ENCODE results near the gene DIAPH2.

The DIAPH2 gene

DNA sequence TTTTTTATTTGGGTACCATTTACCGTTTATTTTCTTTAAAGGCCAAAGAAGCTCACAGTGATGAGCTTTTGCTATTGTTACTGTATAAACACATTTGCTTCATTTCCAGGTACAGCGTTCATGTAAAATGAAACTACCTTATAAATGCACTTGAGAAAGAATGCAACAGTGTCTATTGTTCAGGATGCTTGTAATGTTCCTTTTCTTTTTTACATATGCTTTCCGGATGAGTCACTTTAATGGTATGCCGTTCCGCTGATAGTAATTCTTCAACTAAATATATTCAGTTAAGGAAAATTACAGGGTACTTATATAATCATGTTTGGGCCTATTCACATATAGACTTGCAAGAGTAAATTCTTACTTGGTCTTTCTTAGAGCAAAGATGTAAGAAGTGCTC is 554.0 kb downstream of the DIAPH2 start:
- TF ChIP-seq, protein P1, sequence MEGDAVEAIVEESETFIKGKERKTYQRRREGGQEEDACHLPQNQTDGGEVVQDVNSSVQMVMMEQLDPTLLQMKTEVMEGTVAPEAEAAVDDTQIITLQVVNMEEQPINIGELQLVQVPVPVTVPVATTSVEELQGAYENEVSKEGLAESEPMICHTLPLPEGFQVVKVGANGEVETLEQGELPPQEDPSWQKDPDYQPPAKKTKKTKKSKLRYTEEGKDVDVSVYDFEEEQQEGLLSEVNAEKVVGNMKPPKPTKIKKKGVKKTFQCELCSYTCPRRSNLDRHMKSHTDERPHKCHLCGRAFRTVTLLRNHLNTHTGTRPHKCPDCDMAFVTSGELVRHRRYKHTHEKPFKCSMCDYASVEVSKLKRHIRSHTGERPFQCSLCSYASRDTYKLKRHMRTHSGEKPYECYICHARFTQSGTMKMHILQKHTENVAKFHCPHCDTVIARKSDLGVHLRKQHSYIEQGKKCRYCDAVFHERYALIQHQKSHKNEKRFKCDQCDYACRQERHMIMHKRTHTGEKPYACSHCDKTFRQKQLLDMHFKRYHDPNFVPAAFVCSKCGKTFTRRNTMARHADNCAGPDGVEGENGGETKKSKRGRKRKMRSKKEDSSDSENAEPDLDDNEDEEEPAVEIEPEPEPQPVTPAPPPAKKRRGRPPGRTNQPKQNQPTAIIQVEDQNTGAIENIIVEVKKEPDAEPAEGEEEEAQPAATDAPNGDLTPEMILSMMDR (conservative IDR thresholded peaks at IDR 0.05; ENCODE audit: low read length) = no peak
- no peak for TF ChIP-seq EZH2phosphoT487 (IDR thresholded peaks at IDR 0.05; ENCODE audit: borderline replicate concordance)
- Histone ChIP-seq H3K9ac (ENCODE audit: low read depth, low read length, poor library complexity, severe bottlenecking) (no peak overlapping the region), H3K4me2 (ENCODE audit: low read depth, low read length, poor library complexity, severe bottlenecking) (no peak overlapping the region), H3K79me2 (ENCODE audit: insufficient read depth, low read length) (no peaks in the 10 kb centered on the region), H2AFZ (ENCODE audit: low read length) (no peak overlapping the region), H3K9me2 (replicated peaks; ENCODE audit: low read depth, low read length) (no peaks in the 10 kb centered on the region), H3K4me3 (ENCODE audit: low read length, poor library complexity, severe bottlenecking) (no peak overlapping the region), H3K36me3 (ENCODE audit: insufficient read depth, low read length) (no peaks in the 10 kb centered on the region), H3K9me3 (ENCODE audit: insufficient read depth, low read depth, low read length) (no peaks in the 10 kb centered on the region), H3F3A (ENCODE audit: low read depth) (no peaks in the 10 kb centered on the region), H3K27me3 (ENCODE audit: insufficient read depth, low read length, poor library complexity, severe bottlenecking) (no peaks in the 10 kb centered on the region), H3K4me1 (ENCODE audit: insufficient read depth, low read length, poor library complexity, severe bottlenecking) (no peaks in the 10 kb centered on the region), H4K20me1 (ENCODE audit: insufficient read depth, low read length, poor library complexity, severe bottlenecking) (no peaks in the 10 kb centered on the region)

- Histone ChIP-seq H3K9ac (ENCODE audit: low read depth, low read length, poor library complexity, severe bottlenecking) (no peak overlapping the region), H4K20me1 (ENCODE audit: insufficient read depth, low read length, poor library complexity, severe bottlenecking) (no peaks in the 10 kb centered on the region), H3K4me3 (ENCODE audit: low read length, poor library complexity, severe bottlenecking) (no peak overlapping the region), H3K4me2 (ENCODE audit: low read depth, low read length, poor library complexity, severe bottlenecking) (no peak overlapping the region), H3K36me3 (ENCODE audit: insufficient read depth, low read length) (no peaks in the 10 kb centered on the region), H3F3A (ENCODE audit: low read depth) (no peaks in the 10 kb centered on the region), H2AFZ (ENCODE audit: low read length) (no peak overlapping the region), H3K9me2 (replicated peaks; ENCODE audit: low read depth, low read length) (no peaks in the 10 kb centered on the region), H3K27me3 (ENCODE audit: insufficient read depth, low read length, poor library complexity, severe bottlenecking) (no peaks in the 10 kb centered on the region), H3K79me2 (ENCODE audit: insufficient read depth, low read length) (no peaks in the 10 kb centered on the region), H3K9me3 (ENCODE audit: insufficient read depth, low read depth, low read length) (no peaks in the 10 kb centered on the region), H3K4me1 (ENCODE audit: insufficient read depth, low read length, poor library complexity, severe bottlenecking) (no peaks in the 10 kb centered on the region)
- TF ChIP-seq EZH2phosphoT487 (IDR thresholded peaks at IDR 0.05; ENCODE audit: borderline replicate concordance) = no peak
- TF ChIP-seq, protein P1 (conservative IDR thresholded peaks at IDR 0.05; ENCODE audit: low read length) = no peak
These were observed 567.5 kb downstream of the DIAPH2 start for GRCh38 chrX:97252111-97252510.

DNA sequence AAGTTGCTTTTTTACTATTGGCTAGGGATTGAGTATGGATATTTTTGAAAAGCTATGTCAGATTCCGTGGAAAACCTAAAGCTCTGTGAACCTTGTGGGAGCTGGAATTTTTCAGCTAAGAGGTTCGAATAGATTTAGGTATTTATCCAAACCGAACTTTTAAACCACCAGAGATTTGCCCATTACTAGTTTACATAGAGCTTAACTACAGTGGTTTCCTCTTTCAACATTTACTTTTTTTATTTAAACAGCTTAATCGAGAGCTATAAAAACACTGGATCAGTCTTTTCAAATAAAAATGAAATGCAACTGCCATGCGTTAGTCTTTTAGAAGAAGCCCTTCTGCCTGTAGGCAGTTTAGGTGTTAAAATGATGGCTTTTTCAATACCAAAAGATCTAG is 576.0 kb downstream of the DIAPH2 start:
- H3K9me2 ChIP-seq (replicated peaks; ENCODE audit: low read depth, low read length) = no peaks in the 10 kb centered on the region
- no peaks in the 10 kb centered on the region for H3K79me2 ChIP-seq (ENCODE audit: insufficient read depth, low read length)
- H3K4me3 ChIP-seq (ENCODE audit: low read length, poor library complexity, severe bottlenecking) = no peak overlapping the region
- H3K36me3 ChIP-seq (ENCODE audit: insufficient read depth, low read length) = no peaks in the 10 kb centered on the region
- H4K20me1 ChIP-seq (ENCODE audit: insufficient read depth, low read length, poor library complexity, severe bottlenecking) = no peaks in the 10 kb centered on the region
- H3K9ac ChIP-seq (ENCODE audit: low read depth, low read length, poor library complexity, severe bottlenecking) = no peak overlapping the region
- no peaks in the 10 kb centered on the region for H3K9me3 ChIP-seq (ENCODE audit: insufficient read depth, low read depth, low read length)
- H3K27me3 ChIP-seq (ENCODE audit: insufficient read depth, low read length, poor library complexity, severe bottlenecking) = no peaks in the 10 kb centered on the region
- H2AFZ ChIP-seq (ENCODE audit: low read length) = no peak overlapping the region
- H3K4me2 ChIP-seq (ENCODE audit: low read depth, low read length, poor library complexity, severe bottlenecking) = no peak overlapping the region
- no peaks in the 10 kb centered on the region for H3F3A ChIP-seq (ENCODE audit: low read depth)
- TF ChIP-seq, protein P1 (conservative IDR thresholded peaks at IDR 0.05; ENCODE audit: low read length) = no peak
- no peak for TF ChIP-seq EZH2phosphoT487 (IDR thresholded peaks at IDR 0.05; ENCODE audit: borderline replicate concordance)
- no peaks in the 10 kb centered on the region for H3K4me1 ChIP-seq (ENCODE audit: insufficient read depth, low read length, poor library complexity, severe bottlenecking)
